ENCODE measurements around the gene SP3. TPM values are rescaled to one million over a fixed set of nuclear protein-coding genes. Genes with fewer than 3 reads are reported as not detected.
A peak's percentile ranks its signal among the peaks of the same experiment; 100 is the strongest.

The SP3 gene
- total RNA-seq, 1 donor from 2014 or later, result 104 TPM

DNA sequence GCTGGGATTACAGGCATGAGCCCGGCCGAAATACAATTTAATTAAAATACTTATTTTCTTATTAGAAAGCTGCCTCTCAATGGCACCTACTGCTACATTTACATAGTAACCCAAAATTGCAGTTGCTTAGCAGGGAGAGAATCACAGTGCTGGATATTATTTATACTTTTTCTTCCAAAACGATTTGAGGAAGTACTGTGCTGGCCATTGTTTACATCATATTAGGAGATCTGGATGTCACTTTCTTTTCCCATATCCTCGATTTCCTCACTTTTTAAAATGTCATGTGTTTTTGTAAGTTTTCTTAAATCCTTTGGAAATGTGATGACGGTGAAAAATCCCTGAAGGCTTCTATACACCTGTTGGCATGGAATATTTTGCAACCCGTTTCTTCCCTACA, 3.4 kb upstream of the SP3 start:
- DNase-seq (ENCODE audit: low spot score), result no peak

DNA sequence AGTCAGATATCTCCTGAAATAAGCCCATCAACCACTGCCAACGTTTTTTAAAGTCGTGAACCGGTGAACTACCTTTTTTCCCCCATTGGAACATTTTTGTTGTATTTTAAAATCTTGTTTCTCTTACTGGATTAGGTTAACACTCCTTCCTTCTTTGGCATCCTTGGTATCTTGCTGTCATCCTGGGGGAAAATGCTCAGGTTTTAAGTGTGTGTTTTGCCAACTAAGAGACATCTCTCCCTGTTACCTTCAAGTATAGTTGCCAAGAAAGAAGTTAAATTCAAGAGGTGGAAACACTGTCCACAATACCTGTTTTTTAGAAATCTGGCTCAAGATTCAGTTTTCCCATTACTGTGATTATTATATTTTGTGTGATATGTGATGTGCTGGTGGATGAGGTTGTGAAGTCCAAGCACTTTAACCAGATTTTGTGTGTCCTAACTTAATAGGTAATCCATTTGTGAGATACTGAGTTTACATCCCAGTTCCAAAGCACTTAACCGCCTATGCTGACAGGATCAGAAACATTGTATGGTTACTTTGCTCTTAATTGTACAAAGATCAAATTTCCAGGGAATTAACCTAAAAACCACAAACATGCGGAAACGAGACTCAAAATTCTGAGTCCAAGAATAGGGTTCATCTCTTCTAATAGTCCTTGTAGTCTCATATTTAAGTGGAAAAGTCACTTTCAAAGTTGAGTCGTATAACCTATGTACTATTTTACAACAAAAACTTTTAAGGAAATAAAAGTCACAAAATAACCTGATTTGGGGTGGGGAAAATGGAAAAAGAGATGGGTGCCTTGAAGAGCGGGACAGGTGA, 1.3 kb upstream of the SP3 start:
- DNase-seq (ENCODE audit: low spot score), result no peak

DNA sequence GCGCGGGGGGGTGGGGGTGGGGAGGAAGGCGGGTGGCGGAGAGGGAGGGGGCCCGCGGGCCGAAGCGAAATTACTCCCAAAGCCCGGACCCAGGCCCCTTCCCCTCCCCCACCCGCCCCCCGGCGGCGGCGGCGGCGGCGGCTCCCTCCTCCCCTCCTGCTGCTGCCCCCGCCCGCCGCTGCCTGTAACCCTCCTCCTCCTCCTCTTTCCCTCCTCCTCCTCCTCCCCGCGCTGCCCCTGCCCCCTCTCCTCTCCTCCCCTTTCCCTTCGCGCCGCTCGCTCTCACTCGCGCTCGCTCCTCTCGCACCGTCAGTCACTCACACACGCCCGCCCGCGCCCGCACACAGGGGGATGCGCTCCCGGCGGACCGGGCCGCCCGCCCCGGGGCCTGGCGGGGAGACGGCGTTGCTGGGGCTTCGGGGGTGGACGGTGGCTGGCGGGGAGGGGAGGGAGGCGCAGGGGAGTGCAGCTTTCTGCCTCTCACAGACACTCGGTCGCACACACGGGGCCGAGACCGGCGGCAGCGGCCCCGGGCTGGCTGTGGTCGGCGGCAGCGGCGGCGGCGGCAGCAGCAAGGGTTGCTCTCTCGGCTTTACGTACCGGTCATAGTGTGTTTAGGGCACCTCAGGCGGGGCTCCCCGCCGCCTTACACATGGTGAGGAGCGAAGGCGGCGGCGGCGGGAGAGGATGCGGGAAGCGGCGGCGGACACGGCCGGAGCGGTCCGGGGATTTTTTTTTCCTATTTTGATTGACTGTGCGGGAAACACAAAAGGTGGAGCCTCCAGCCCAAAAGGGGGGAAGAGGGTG, 405 bp downstream of the SP3 start:
- peak; percentile 94 for DNase-seq (ENCODE audit: low spot score)

DNA sequence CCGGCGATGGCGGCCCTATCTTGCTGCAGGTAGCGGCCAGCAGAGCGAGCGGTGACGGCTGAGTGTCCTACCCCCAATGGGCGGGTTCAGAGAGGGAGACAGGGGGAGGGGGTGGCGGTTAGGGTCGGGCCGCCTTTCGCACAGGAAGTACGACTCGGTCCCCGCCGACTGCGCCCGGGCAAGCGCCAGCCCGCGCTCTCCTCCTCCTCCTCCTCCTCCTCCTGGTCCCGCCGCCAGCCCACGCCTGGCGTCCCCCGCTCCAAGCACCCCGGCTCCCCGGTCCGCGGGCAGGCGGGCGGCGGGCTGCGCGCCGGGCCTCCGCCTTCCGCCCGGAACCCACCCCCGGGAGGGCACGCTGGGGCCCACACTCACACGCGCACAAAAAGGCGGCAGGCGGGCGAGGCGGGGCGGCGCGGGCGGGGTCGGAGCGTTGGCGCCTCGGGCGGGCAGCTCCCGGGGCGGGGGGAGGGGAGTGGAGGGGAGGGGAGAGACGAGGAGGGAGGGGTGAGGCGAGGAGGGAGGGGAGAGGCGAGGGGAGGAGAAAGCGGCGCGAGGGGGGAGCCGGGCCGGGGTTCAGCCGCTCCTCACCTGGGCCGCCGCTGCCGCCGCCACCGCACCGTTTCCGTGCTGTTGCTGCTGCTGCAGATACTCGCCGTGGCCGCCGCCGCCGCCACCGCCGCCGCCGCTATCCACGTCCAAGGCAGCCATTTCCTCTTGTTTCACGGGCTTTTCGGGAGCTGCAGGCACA, 1.2 kb downstream of the SP3 start:
- peak; percentile 95 for DNase-seq (ENCODE audit: low spot score)

DNA sequence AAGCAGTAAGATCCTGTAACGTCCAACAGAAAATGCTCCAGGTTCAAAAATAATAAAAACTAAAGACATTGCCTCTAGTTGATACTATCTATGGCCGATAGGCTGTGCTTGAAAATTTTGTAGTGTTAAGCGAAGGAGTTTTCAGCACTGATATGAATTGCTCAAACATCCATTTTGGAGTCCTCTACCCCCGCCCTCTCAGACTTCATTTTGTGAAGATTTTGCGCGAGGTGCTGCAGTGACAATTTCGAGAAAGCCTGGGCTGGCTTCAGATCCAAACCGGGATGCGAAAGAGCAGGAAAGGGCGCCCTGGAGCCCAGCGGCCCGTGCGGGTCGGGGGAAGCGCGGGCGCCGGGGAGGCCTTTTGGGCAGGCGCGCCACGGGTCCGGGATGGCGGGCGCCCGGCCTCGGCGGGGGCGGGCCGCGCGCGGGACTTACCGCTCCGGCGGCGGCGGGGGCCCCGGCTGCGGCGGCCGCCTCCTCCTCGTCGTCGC, 1.8 kb downstream of the SP3 start:
- DNase-seq (ENCODE audit: low spot score), result peak; percentile 63

GRCh38 chr2:173962583-173963110, 2.5 kb downstream of the SP3 start:
- DNase-seq (ENCODE audit: low spot score), result no peak

GRCh38 chr2:173962031-173962430, 3.1 kb downstream of the SP3 start:
- no peak for DNase-seq (ENCODE audit: low spot score)

DNA sequence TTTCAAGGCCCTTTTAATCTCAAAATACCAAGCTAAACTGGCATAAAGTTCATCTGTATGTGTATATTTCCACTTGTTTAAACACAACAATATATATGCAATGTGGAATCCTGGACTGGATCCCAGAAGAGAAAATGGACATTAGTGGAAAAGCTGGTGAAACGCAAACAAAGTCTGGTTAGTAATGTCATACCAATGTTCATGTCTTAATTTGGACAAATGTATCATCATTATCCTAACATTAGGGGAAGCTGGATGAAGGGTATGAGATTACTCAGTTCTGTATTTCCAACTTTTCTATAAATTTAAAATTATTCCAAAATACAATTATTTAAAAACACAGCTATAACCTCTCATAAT, 3.8 kb downstream of the SP3 start:
- DNase-seq (ENCODE audit: low spot score), result no peak

DNA sequence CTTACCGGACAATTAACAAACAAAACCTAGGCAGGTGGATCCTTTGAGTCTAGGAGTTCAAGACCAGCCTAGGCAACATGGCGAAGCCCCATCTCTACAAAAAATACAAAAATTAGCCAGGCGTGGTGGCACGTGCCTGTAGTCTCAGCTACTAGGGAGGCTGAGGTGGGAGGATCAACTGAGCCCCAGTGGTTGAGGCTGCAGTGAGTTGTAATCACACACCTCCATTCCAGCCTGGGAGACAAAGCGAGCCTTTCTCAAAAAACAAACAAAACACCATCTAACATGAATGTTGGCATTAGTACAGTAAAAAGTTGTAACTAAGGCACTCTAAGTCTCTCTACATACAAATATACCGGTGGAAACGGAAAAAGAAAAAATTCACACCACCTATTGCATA, 5.3 kb downstream of the SP3 start:
- no peak for DNase-seq (ENCODE audit: low spot score)

DNA sequence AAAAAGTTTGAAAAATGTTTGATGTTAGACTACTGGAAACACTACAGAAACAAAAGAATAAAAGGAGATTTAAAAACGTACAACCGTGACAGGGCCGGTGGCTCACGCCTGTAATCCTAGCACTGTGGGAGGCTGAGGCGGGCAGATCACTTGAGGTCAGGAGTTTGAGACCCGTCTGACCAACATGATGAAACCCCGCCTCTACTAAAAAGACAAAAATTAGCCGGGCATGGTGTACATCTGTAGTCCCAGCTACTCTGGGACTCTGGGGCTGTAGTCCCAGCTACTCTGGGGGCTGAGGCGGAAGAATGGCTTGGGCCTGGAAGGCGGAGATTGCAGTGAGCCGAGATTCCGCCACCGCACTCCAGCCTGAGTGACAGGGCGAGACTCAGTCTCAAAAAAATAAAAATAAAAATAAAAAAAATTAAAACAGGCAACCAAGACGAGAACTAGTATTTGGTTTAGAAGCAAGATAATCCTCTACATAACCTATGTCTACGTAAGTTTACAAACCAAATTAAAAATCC, 5.8 kb downstream of the SP3 start:
- no peak for DNase-seq (ENCODE audit: low spot score)

DNA sequence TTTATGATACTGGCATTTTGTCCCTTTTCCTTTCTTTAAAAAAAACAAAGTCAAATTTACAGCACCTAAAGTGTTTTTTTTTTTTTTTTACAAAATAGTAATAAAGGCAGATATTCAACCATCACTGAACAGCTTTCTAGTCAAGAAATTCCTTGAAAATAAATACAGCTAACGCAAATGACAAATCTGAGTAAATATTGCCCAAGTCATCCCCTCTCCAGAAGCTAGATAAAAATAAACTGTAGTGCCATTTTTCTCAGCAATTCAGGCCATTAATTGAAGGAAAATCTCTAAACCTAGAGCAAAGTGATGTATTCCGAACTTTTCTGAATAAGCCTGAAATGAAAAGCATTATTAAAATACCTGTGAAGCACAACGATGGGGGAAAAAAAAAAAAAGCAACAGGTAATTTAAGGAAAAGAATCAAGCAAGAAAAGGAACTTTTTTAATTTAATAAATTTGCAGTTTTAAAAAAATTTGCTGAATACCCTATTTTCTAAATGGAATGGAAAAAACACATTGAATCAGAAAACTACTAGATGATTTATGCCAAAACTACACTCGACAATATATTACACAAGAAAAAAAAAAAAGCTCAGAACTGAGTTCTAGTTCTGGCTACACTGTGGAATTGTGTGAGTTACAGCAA, 6.9 kb downstream of the SP3 start:
- DNase-seq (ENCODE audit: low spot score), result no peak

DNA sequence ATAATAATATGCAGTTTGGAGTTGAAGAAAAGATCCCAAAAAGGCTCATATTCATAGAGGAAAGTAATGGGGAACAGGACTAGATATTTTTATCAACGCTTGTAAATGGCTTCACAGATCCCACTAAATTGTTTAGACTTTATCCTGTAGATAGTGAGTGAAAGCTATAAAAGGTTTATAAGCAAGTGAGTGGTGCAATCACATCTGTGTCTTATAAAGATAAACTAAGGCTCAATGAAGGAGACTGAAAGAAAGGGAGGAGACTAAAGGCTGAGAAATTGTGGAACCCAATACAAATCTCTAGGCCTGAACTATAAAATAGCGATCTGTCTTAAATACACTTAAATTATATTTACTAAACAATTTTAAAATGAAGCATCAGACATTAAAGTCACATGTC, 7.7 kb downstream of the SP3 start:
- DNase-seq (ENCODE audit: low spot score), result no peak

- DNase-seq (ENCODE audit: low spot score), result no peak
These were observed 8.7 kb downstream of the SP3 start for GRCh38 chr2:173956454-173956853.

GRCh38 chr2:173955867-173956266, 9.3 kb downstream of the SP3 start:
- DNase-seq (ENCODE audit: low spot score), result no peak

DNA sequence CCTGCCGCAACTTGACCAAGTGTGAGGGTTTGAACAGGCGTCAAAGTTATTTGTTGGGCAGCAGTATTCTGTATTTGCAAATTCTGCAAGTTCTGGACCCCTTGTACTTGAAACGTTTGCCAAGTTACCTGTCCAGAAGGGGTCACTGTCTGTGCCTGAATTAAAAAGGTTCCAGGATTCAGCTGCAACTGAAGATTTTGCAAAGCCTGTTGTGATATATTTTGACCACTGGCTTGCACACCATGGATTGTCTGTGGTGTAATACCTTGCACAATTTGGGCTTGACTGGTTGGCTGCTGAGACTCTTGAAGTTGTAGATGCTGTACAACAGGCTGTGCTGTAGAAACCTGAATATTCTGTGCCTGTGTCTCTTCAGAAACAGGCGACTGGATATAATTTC, 10.2 kb downstream of the SP3 start:
- DNase-seq (ENCODE audit: low spot score), result no peak

GRCh38 chr2:173953047-173953424, 12.1 kb downstream of the SP3 start:
- DNase-seq (ENCODE audit: low spot score), result no peak

DNA sequence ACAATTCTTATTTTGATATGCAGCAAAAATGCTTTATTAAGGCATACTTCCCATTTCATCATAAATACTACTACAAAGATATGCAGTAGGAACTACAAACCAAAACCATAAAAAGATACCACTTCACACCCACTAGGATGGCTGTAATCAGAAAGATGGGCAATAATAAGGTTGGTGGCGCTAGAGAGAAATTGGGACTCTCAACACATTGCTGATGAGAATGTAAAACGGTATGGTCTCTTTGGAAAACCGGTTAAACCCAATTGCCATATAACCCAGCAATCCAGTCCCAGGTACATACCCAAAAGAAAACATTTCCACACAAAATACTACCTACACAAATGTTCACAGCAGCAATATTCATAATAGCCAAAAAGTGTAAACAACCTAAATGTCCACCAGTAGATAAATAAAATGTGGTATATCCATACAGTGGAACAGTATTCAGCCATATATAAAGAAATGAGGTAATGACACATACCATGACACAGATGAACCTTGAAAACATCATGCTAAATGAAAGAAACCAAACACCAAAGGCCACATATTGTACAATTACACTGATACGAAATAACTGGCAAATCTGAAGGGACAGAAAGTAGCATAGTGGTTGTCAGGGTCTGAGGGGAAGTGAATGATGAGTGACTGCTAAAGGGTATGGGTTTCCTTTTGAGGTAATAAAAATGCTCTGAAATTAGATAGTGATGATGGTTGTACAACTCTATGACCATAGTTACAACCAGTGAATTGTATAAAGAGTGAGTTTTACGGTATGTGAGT, 12.7 kb downstream of the SP3 start:
- no peak for DNase-seq (ENCODE audit: low spot score)

DNA sequence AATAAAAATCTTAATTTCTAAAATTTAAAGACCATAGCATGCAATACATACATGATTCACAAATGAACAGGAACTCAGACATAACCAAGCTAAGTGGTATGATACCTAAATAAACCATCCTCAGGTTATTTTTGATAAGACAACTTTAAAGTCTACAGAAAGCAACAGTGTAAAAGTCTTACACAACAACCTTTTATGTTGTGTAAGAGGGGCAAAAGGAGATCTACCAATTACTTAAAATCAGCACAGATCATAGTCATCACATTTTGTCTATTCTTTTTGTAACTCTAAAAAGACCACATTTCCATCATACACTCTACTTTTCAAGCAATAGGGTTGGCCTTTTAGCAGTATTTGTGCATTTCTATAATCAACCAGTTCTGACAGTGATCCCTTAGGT, 16.3 kb downstream of the SP3 start:
- DNase-seq (ENCODE audit: low spot score), result no peak

DNA sequence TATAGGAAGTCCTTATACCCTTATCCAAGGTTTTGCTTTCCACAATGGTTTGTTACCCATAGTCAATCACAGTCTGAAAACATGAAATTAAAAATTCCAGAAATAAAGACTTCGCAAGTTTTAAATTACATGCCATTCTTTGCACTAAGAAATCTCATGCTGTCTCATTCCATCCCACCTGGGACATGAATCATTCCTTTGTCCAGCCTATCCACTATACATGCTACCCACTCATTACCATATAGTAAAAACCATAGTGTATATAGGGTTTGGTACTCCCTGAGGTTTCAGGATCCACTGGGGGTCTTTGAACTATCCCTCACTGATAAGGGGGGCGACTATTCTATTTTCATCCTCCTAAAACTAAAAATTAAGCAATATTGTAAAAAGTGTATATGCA, 17.0 kb downstream of the SP3 start:
- no peak for DNase-seq (ENCODE audit: low spot score)

- DNase-seq (ENCODE audit: low spot score), result no peak
These were observed 18.0 kb downstream of the SP3 start for GRCh38 chr2:173947131-173947530.

DNA sequence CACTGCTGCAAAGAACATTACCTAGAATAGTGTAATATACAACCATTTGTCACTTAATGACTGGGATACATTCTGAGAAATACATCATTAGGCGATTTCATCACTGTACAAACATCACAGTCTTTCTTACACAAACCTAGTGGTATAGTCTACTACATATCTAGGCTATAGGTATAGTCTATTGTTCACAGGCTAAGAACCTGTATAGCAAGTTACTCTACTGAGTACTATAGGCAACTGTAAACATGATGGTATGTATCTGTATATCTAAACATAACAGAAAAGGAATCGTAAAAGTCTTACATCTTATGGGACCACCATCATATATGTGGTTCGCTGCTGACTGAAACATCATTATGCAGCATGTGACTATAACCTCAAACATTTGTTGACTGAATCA, 21.4 kb downstream of the SP3 start:
- DNase-seq (ENCODE audit: low spot score), result no peak

Measured in ureter (tissue), 1 donor.